ENCODE results near the gene MRPS27.
A peak's percentile ranks its signal among the peaks of the same experiment; 100 is the strongest.

Gene MRPS27

DNA sequence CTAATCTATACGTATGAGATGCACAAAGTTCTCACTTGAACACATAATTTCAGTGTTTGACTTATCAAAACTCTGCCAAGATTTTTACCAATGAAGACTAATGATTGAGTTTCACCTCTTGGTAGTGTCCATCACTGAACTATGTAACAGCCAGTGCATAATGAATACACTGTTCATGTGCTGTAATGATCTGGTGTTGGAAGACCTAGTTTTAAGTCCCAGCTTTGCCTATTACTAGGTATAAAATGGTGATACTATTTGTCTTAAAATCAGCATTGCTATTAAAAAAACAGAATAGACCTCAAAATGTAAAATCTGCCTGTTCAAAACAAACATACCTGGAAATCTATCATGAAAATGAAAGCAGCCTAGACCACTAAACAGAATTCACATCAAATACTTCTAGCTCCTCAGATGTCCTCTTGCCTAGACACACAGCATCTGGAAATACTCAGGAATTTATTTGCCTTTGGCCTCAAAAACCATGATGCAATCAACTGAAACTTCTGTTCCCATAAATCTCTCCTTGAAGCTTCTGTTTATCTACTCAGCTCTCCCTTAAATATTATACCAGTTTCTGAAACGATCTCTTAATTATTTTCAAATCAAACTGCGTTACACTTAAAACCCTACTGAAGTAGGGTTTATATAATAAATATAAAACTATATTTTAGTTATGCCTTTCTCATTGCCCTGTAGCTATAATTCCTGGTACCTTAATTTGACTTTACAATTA lies 38.1 kb downstream of the MRPS27 start:
- DNase-seq (ENCODE audit: low spot score): no peak
- TF ChIP-seq, protein P1, sequence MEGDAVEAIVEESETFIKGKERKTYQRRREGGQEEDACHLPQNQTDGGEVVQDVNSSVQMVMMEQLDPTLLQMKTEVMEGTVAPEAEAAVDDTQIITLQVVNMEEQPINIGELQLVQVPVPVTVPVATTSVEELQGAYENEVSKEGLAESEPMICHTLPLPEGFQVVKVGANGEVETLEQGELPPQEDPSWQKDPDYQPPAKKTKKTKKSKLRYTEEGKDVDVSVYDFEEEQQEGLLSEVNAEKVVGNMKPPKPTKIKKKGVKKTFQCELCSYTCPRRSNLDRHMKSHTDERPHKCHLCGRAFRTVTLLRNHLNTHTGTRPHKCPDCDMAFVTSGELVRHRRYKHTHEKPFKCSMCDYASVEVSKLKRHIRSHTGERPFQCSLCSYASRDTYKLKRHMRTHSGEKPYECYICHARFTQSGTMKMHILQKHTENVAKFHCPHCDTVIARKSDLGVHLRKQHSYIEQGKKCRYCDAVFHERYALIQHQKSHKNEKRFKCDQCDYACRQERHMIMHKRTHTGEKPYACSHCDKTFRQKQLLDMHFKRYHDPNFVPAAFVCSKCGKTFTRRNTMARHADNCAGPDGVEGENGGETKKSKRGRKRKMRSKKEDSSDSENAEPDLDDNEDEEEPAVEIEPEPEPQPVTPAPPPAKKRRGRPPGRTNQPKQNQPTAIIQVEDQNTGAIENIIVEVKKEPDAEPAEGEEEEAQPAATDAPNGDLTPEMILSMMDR (IDR thresholded peaks at IDR 0.05; ENCODE audit: poor library complexity, severe bottlenecking): no peak
- H3K27me3 ChIP-seq (ENCODE audit: insufficient read depth, poor library complexity, severe bottlenecking): no peaks in the 10 kb centered on the region
- no peak overlapping the region for H3K4me3 ChIP-seq (ENCODE audit: severe bottlenecking)
- peak overlapping the region; percentile 4 for H3K27ac ChIP-seq (ENCODE audit: poor library complexity, severe bottlenecking)
- ATAC-seq (ENCODE audit: low read depth): peak; percentile 66
- peaks cover 50% of the 10 kb centered on the region for H3K36me3 ChIP-seq (ENCODE audit: low read depth)
- H3K4me1 ChIP-seq (ENCODE audit: insufficient read depth, poor library complexity, severe bottlenecking): peaks cover 17% of the 10 kb centered on the region
- H3K9me3 ChIP-seq (ENCODE audit: severe bottlenecking): no peaks in the 10 kb centered on the region

DNA sequence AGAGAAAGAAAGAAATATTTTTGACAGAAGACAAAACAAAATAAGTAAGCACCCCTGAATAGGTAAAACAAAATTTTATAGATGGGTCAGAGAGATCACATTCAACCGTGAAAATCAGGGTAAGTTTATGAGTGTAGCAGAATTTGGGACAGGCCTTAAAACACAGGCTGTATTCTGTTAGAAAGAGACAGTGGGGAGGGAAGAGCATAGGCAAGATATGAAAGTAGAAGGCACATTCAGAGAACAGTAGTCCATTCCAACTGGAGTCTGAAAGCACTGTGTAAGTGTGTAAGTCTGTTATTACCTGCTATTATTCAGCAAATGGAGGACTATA lies 38.6 kb downstream of the MRPS27 start:
- TF ChIP-seq, protein P1 (IDR thresholded peaks at IDR 0.05; ENCODE audit: poor library complexity, severe bottlenecking): no peak

DNA sequence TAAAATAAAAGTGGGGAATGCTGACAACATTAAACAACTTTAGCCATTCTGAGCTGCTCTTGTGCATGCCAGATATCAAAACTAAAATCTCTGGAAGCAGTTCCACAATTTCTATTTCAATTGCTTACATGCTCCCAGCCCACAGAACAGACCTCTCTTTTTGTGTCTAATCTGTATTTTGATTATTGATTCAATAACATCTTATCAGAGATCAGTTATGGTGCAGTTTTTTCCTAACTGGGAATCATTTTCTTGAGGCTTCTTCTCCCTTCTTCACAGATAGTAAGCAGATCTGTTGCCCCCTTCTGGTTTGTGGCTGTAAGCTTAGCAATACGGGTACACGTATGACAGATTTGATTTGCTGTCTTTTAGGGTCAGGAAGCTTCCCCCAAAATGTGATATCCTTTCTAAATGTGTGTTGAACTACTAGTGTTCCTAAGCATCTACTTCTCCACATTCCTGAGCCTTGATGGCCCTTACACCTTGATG lies 39.4 kb downstream of the MRPS27 start:
- ATAC-seq (ENCODE audit: low read depth) (peak; percentile 62; the same call in 1 of the 3 replicates), DNase-seq (ENCODE audit: low spot score) (no peak)
- Histone ChIP-seq H3K27me3 (ENCODE audit: insufficient read depth, poor library complexity, severe bottlenecking) (no peaks in the 10 kb centered on the region), H3K4me3 (ENCODE audit: severe bottlenecking) (no peak overlapping the region), H3K4me1 (ENCODE audit: insufficient read depth, poor library complexity, severe bottlenecking) (peaks cover 17% of the 10 kb centered on the region), H3K27ac (ENCODE audit: poor library complexity, severe bottlenecking) (no peak overlapping the region), H3K36me3 (ENCODE audit: low read depth) (peaks cover 40% of the 10 kb centered on the region), H3K9me3 (ENCODE audit: severe bottlenecking) (no peaks in the 10 kb centered on the region)
- TF ChIP-seq, protein P1 (IDR thresholded peaks at IDR 0.05; ENCODE audit: poor library complexity, severe bottlenecking): peak; percentile 73

More for the DNA sequence above, 38.6 kb downstream of the MRPS27 start:
- Histone ChIP-seq H3K27me3 (ENCODE audit: insufficient read depth, poor library complexity, severe bottlenecking) (no peaks in the 10 kb centered on the region), H3K9me3 (ENCODE audit: severe bottlenecking) (no peaks in the 10 kb centered on the region), H3K4me3 (ENCODE audit: severe bottlenecking) (no peak overlapping the region), H3K4me1 (ENCODE audit: insufficient read depth, poor library complexity, severe bottlenecking) (peaks cover 17% of the 10 kb centered on the region), H3K27ac (ENCODE audit: poor library complexity, severe bottlenecking) (peak overlapping the region; percentile 4), H3K36me3 (ENCODE audit: low read depth) (peaks cover 48% of the 10 kb centered on the region)
- ATAC-seq (ENCODE audit: low read depth): 0 out of 3 replicates have a peak, but pooled peaks have one; percentile 17
- DNase-seq (ENCODE audit: low spot score): no peak

DNA sequence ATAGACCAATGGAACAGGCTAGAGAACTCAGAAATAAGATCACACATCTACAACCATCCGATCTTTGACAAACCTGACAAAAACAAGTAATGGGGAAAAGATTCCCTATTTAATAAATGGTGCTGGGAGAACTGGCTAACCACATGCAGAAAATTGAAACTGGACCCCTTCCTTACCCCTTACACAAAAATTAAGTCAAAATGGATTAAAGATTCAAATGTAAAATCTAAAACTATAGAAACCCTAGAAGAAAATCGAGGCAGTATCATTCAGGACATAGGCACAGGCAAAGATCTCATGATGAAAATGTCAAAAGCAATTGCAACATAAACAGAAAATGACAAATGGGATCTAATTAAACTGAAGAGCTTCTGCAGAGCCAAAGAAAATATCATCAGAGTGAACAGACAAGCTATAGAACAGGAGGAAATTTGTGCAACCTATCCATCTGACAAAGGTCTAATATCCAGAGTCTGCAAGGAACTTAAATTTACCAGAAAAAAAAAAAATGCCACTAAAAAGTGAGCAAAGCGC lies 43.8 kb downstream of the MRPS27 start:
- Histone ChIP-seq H3K9me3 (ENCODE audit: severe bottlenecking) (no peaks in the 10 kb centered on the region), H3K4me1 (ENCODE audit: insufficient read depth, poor library complexity, severe bottlenecking) (no peaks in the 10 kb centered on the region), H3K36me3 (ENCODE audit: low read depth) (peaks cover 41% of the 10 kb centered on the region), H3K27me3 (ENCODE audit: insufficient read depth, poor library complexity, severe bottlenecking) (no peaks in the 10 kb centered on the region), H3K4me3 (ENCODE audit: severe bottlenecking) (no peak overlapping the region), H3K27ac (ENCODE audit: poor library complexity, severe bottlenecking) (no peak overlapping the region)
- ATAC-seq (ENCODE audit: low read depth): no peak
- TF ChIP-seq, protein P1 (IDR thresholded peaks at IDR 0.05; ENCODE audit: poor library complexity, severe bottlenecking): no peak
- no peak for DNase-seq (ENCODE audit: low spot score)

DNA sequence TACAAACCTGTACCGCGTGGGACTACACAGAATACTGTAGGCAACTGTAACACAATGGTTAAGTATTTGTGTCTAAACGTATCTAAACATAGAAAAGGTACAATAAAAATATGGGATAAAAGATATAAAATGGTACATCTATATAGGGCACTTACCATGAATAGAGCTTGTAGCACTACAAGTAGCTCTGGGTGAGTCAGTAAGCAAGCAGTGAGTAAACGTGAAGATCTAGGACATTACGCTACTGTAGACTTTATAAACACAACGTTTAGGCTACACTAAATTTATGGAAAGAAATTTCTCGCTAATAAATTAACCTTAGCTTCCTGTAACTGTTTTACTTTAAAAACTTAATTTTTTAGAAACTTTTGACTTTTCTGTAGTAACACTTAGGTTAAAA lies 46.5 kb downstream of the MRPS27 start:
- ATAC-seq (ENCODE audit: low read depth) (no peak), DNase-seq (ENCODE audit: low spot score) (no peak)
- H3K9me3 ChIP-seq (ENCODE audit: severe bottlenecking): no peaks in the 10 kb centered on the region
- H3K27ac ChIP-seq (ENCODE audit: poor library complexity, severe bottlenecking): no peak overlapping the region
- H3K4me1 ChIP-seq (ENCODE audit: insufficient read depth, poor library complexity, severe bottlenecking): no peaks in the 10 kb centered on the region
- TF ChIP-seq, protein P1 (IDR thresholded peaks at IDR 0.05; ENCODE audit: poor library complexity, severe bottlenecking): no peak
- peaks cover 31% of the 10 kb centered on the region for H3K36me3 ChIP-seq (ENCODE audit: low read depth)
- H3K4me3 ChIP-seq (ENCODE audit: severe bottlenecking): no peak overlapping the region
- H3K27me3 ChIP-seq (ENCODE audit: insufficient read depth, poor library complexity, severe bottlenecking): no peaks in the 10 kb centered on the region
